PC-9 (cell line): ENCODE results near the gene AUTS2. TPM values are rescaled to one million over a fixed set of nuclear protein-coding genes. Genes with fewer than 3 reads are reported as not detected.

Experiments
- BruUV-seq: library from RNA; stranded (reverse); fragments of 400-500 nt; replicated peaks from 2 replicates; lab custom pipeline; 2021; lab: Mats Ljungman, UMichigan
- CTCF ChIA-PET: fragments of 300-600 bp; sonication (Branson Sonifier 250); formaldehyde crosslinking; loops from one replicate; lab custom pipeline; 2022; ENCODE audit warnings: antibody characterized with exemption; lab: Charles Lee
- POLR2A ChIA-PET: fragments of 300-600 bp; sonication (Branson Sonifier 250); formaldehyde crosslinking; loops from one replicate; lab custom pipeline; 2022; ENCODE audit warnings: antibody characterized with exemption; ENCODE audit not compliant: unreplicated experiment; lab: Charles Lee
- DNase-seq, 2 experiments: peaks; one replicate each; pipeline versions ENCODE4 v3.0.0 to v3.0.0-alpha.2; 2015 to 2022; ENCODE audit warnings: mixed read lengths in 1 of 2
- H2AFZ ChIP-seq: fragments of 200-600 bp; sonication (generic); 2 replicates; pipeline ENCODE4 v1.8.1; 2017; ENCODE audit warnings: antibody characterized with exemption
- H3F3A ChIP-seq: fragments of 200-600 bp; sonication (generic); 2 replicates; pipeline ENCODE4 v1.8.1; 2017; ENCODE audit warnings: antibody characterized with exemption, mild to moderate bottlenecking, low read depth; ENCODE audit not compliant: insufficient read depth
- H3K27ac ChIP-seq: fragments of 200-600 bp; sonication (generic); 2 replicates; pipeline ENCODE4 v1.6.1; 2016; ENCODE audit warnings: mixed run types
- H3K27me3 ChIP-seq: fragments of 200-600 bp; sonication (generic); 2 replicates; pipeline ENCODE4 v1.6.1; 2016; ENCODE audit warnings: low read depth, mixed run types; ENCODE audit not compliant: insufficient read depth
- H3K36me3 ChIP-seq: fragments of 200-600 bp; sonication (generic); 2 replicates; pipeline ENCODE4 v1.6.1; 2016; ENCODE audit warnings: low read depth, mixed run types
- H3K4me1 ChIP-seq: fragments of 200-600 bp; sonication (generic); replicated peaks from 2 replicates; pipeline ENCODE4 v1.6.1; 2016; ENCODE audit warnings: mixed run types; ENCODE audit not compliant: insufficient read depth
- H3K4me2 ChIP-seq: fragments of 200-600 bp; sonication (generic); 2 replicates; pipeline ENCODE4 v1.6.1; 2017; ENCODE audit warnings: mixed run types
- H3K4me3 ChIP-seq: fragments of 200-600 bp; sonication (generic); 2 replicates; pipeline ENCODE4 v1.6.1; 2016; ENCODE audit warnings: mixed run types
- H3K79me2 ChIP-seq: fragments of 200-600 bp; sonication (generic); 2 replicates; pipeline ENCODE4 v1.6.1; 2017; ENCODE audit warnings: low read depth, mixed run types
- H3K9me2 ChIP-seq: fragments of 200-600 bp; sonication (generic); 2 replicates; pipeline ENCODE4 v1.8.1; 2017; ENCODE audit warnings: mild to moderate bottlenecking; ENCODE audit not compliant: insufficient read depth
- H3K9me3 ChIP-seq: fragments of 200-600 bp; sonication (generic); 2 replicates; pipeline ENCODE4 v1.8.1; 2016; ENCODE audit warnings: low read depth; ENCODE audit not compliant: insufficient read depth
- H4K20me1 ChIP-seq: fragments of 200-600 bp; sonication (generic); 2 replicates; pipeline ENCODE4 v1.8.1; 2017; ENCODE audit not compliant: insufficient read depth
- CTCF ChIP-seq: fragments of 200-600 bp; sonication (generic); conservative IDR thresholded peaks from 2 replicates; pipeline ENCODE4 v1.6.1; 2017; ENCODE audit warnings: mixed run types, antibody characterized with exemption, mild to moderate bottlenecking, moderate library complexity
- EZH2 ChIP-seq: fragments of 200-600 bp; sonication (generic); IDR thresholded peaks from 2 replicates; pipeline ENCODE4 v1.8.0; 2017; ENCODE audit warnings: antibody characterized with exemption, low read depth
- intact Hi-C: fragments of 100-400 bp; cut with micrococcal nuclease; formaldehyde crosslinking; loops from one replicate; pipeline ENCODE4 v1.10.0; 2022; ENCODE audit not compliant: unreplicated experiment
- total RNA-seq: library from RNA; stranded (reverse); gene quantifications from 2 replicates; pipeline ENCODE4 v1.2.3, GENCODE V29; 2021

AUTS2 gene
- total RNA-seq, 1 experiment from 2014 or later, result not detected

GRCh38 chr7:70539205-70539604, 940.9 kb downstream of the AUTS2 start:
- POLR2A ChIA-PET, result no interaction called here
- no peaks in the 10 kb centered on the region for H4K20me1 ChIP-seq
- no peak overlapping the region for H3K4me3 ChIP-seq
- peaks cover 48% of the 10 kb centered on the region for H3K27me3 ChIP-seq
- CTCF ChIA-PET, result no interaction called here
- no TSS peak for BruUV-seq
- H2AFZ ChIP-seq, result no peak overlapping the region
- H3K9me2 ChIP-seq, result no peaks in the 10 kb centered on the region
- H3F3A ChIP-seq, result no peaks in the 10 kb centered on the region
- TF ChIP-seq EZH2, result no peak
- no peak for TF ChIP-seq CTCF
- intact Hi-C loops, result no loop called here
- no peak overlapping the region for H3K27ac ChIP-seq
- H3K4me1 ChIP-seq, result no peaks in the 10 kb centered on the region
- H3K4me2 ChIP-seq, result no peak overlapping the region
- no peaks in the 10 kb centered on the region for H3K79me2 ChIP-seq
- no peaks in the 10 kb centered on the region for H3K9me3 ChIP-seq
- no peaks in the 10 kb centered on the region for H3K36me3 ChIP-seq
- DNase-seq, result no peak

GRCh38 chr7:70539617-70540016, 941.3 kb downstream of the AUTS2 start:
- TF ChIP-seq EZH2, result no peak
- TF ChIP-seq CTCF, result no peak
- intact Hi-C loops, result no loop called here
- Histone ChIP-seq H3K36me3 (no peaks in the 10 kb centered on the region), H3K27me3 (peaks cover 47% of the 10 kb centered on the region), H3K4me3 (no peak overlapping the region), H4K20me1 (no peaks in the 10 kb centered on the region), H3K79me2 (no peaks in the 10 kb centered on the region), H3K27ac (no peak overlapping the region), H3K9me2 (no peaks in the 10 kb centered on the region), H3K9me3 (no peaks in the 10 kb centered on the region), H3K4me1 (no peaks in the 10 kb centered on the region), H2AFZ (no peak overlapping the region), H3K4me2 (no peak overlapping the region), H3F3A (no peaks in the 10 kb centered on the region)
- no peak for DNase-seq
- no TSS peak for BruUV-seq
- POLR2A ChIA-PET, result no interaction called here
- CTCF ChIA-PET, result no interaction called here

GRCh38 chr7:70540641-70541040, 942.4 kb downstream of the AUTS2 start:
- ChIA-PET POLR2A (no interaction called here), CTCF (no interaction called here)
- BruUV-seq, result no TSS peak
- H3K9me2 ChIP-seq, result no peaks in the 10 kb centered on the region; the same call in 1 of the 2 replicates
- no peak overlapping the region for H3K4me3 ChIP-seq
- H3K27me3 ChIP-seq, result peaks cover 49% of the 10 kb centered on the region
- intact Hi-C loops, result no loop called here
- H4K20me1 ChIP-seq, result no peaks in the 10 kb centered on the region
- H3K4me1 ChIP-seq, result no peaks in the 10 kb centered on the region
- H3K9me3 ChIP-seq, result no peaks in the 10 kb centered on the region
- no peak overlapping the region for H2AFZ ChIP-seq
- no peak for DNase-seq
- no peaks in the 10 kb centered on the region for H3K79me2 ChIP-seq
- H3F3A ChIP-seq, result no peaks in the 10 kb centered on the region
- H3K27ac ChIP-seq, result no peak overlapping the region
- no peak overlapping the region for H3K4me2 ChIP-seq
- no peaks in the 10 kb centered on the region for H3K36me3 ChIP-seq
- no peak for TF ChIP-seq EZH2
- TF ChIP-seq CTCF, result no peak
